Adrenal gland (tissue), 12 donors: Measurements from ENCODE around the gene BLVRA. TPM values are rescaled to one million over a fixed set of nuclear protein-coding genes. Genes with fewer than 3 reads are reported as not detected.
"Not testable (repeated sequence)": the region's sequence is repeated elsewhere in the genome, so short reads cannot be mapped to it uniquely, and the experiment has no call there.

ENCODE experiments used
- DNase-seq, 7 donors: peaks; one replicate each; pipeline ENCODE4 v3.0.0-alpha.2; 2019 to 2020
- H3K27ac ChIP-seq, 5 donors: fragments of 200-600 bp; sonication (generic) in 4 of 5; 1 replicate in 3 of 5; 2 replicates in 2 of 5; pipeline versions ENCODE4 v1.5.1 to v1.8.0; 2016 to 2020; ENCODE audit warnings: mild to moderate bottlenecking in 1 of 5
- H3K27me3 ChIP-seq: fragments of 200-600 bp; 2 replicates; pipeline ENCODE4 v1.8.0; 2021
- H3K36me3 ChIP-seq, 2 donors: fragments of 200-600 bp; replicated peaks in 1 of 2; 1 replicate in 1 of 2; 2 replicates in 1 of 2; pipeline versions ENCODE4 v1.5.1 to v1.8.0; 2018 to 2022
- H3K4me1 ChIP-seq, 2 donors: fragments of 200-600 bp; replicated peaks in 1 of 2; 1 replicate in 1 of 2; 2 replicates in 1 of 2; pipeline versions ENCODE4 v1.5.1 to v1.8.0; 2018 to 2021
- H3K4me3 ChIP-seq, 4 donors: fragments of 200-600 bp; sonication (generic) in 3 of 4; one replicate each; pipeline ENCODE4 v1.5.1; 2016 to 2018
- H3K9me3 ChIP-seq, 3 donors: fragments of 200-600 bp; sonication (generic) in 1 of 3; replicated peaks in 1 of 3; 1 replicate in 2 of 3; 2 replicates in 1 of 3; pipeline versions ENCODE4 v1.5.1 to v1.8.0; 2016 to 2021
- POLR2A ChIP-seq, 2 donors: fragments of 450-650 bp; IDR thresholded peaks; one replicate each; pipeline ENCODE4 v1.6.1; 2017; ENCODE audit warnings: antibody characterized with exemption in 2 of 2, mild to moderate bottlenecking in 2 of 2, moderate library complexity in 1 of 2
- WGBS, 4 donors: extraction: QIAGEN DNeasy Blood & Tissue Kit in 2 of 4; methylation state at CpG; one replicate each; pipeline versions ENCODE4 v1.1.5 to v1.1.7; 2013 to 2017; 5-methylcytosine and 5-hydroxymethylcytosine counted together
- intact Hi-C, 2 donors: fragments of 100-400 bp; cut with DNase I; formaldehyde crosslinking; loops; one replicate each; pipeline versions ENCODE4 v1.14.1 to v1.15.0; 2022 to 2023
- polyA plus RNA-seq, 3 donors: library from polyadenylated mRNA; stranded (reverse); fragments of 200-250 nt in 2 of 3; fragments of 350-450 nt in 1 of 3; fragmentation: Illumina TruSeq in 1 of 3; extraction: RNeasy Lipid Tissue Mini Kit (QIAGEN cat#74804) in 1 of 3; gene quantifications; one replicate each; pipeline ENCODE4 v1.2.3, GENCODE V29; 2013 to 2014
- total RNA-seq, 9 donors: library from RNA; depleted of rRNA in 4 of 9; stranded (reverse); fragments of >200 nt in 4 of 9; fragments of 120-200 nt in 1 of 9; fragmentation: NEBNext Ultra II Directional in 1 of 9; extraction: Animal tissue kit (Norgen Biotek cat#: 25700) in 1 of 9; gene quantifications; one replicate each; pipeline versions ENCODE4 v1.1.0 to v1.2.4, GENCODE V29; 2013 to 2023
- TF ChIP-seq, protein P1 (sequence below), 6 experiments: fragments of 450-650 bp in 4 of 6; fragments of 200-600 bp in 2 of 6; sonication (generic) in 1 of 6; IDR thresholded peaks; 1 replicate in 5 of 6; 2 replicates in 1 of 6; pipeline versions ENCODE4 v1.5.1 to v1.8.0; 2016 to 2021; ENCODE audit warnings: antibody characterized with exemption in 6 of 6, mild to moderate bottlenecking in 2 of 6, moderate library complexity in 1 of 6
- donor health status: healthy with polysubstance abuse.
- donor health status: Bipolar disorder and iron deficiency.
- donor health status: DM: yes; HTN: yes; CAD: no.
- donor health status: DM: no; HTN: no; CAD: no.
- donor health status: DM: no; HTN: no; CAD: no.
- donor health status: DM: yes; HTN: yes; CAD: no.

Gene BLVRA
- total and polyA plus RNA-seq, 12 donors = 7.7 to 56.3 (median 36.5) TPM

DNA sequence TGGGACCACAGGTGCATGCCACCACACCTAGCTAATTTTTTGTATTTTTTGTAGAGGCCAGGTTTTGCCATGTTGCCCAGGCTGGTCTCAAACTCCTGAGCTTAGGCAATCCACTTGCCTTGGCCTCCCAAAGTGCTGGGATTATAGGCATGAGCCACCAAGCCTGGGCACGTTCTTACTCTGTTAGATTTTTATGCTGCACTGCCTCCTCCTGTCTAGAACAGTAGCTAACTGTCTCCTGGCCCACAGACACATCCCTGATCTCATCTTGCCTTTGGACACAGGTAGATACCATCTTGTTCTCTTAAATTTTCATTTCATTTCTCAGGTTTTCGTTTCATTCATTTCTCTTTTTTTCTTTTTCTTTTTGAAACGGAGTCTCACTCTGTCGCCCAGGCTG is 41.1 kb downstream of the BLVRA start:
- Histone ChIP-seq H3K36me3 (peaks cover 0 to 38% of the 10 kb centered on the region in 2 donors), H3K9me3 (no peaks in the 10 kb centered on the region), H3K4me3 (no peak overlapping the region), H3K4me1 (no peaks in the 10 kb centered on the region), H3K27ac (no peak overlapping the region), H3K27me3 (no peaks in the 10 kb centered on the region)
- intact Hi-C loops = no loop called here
- TF ChIP-seq, protein P1, sequence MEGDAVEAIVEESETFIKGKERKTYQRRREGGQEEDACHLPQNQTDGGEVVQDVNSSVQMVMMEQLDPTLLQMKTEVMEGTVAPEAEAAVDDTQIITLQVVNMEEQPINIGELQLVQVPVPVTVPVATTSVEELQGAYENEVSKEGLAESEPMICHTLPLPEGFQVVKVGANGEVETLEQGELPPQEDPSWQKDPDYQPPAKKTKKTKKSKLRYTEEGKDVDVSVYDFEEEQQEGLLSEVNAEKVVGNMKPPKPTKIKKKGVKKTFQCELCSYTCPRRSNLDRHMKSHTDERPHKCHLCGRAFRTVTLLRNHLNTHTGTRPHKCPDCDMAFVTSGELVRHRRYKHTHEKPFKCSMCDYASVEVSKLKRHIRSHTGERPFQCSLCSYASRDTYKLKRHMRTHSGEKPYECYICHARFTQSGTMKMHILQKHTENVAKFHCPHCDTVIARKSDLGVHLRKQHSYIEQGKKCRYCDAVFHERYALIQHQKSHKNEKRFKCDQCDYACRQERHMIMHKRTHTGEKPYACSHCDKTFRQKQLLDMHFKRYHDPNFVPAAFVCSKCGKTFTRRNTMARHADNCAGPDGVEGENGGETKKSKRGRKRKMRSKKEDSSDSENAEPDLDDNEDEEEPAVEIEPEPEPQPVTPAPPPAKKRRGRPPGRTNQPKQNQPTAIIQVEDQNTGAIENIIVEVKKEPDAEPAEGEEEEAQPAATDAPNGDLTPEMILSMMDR (IDR thresholded peaks at IDR 0.05) = no peak
- TF ChIP-seq POLR2A (IDR thresholded peaks at IDR 0.05) = no peak
- DNase-seq = no peak
- WGBS, 4 donors = 75 to 91% (median 88%) methylated on average over 4 of the region's 4 CpGs

DNA sequence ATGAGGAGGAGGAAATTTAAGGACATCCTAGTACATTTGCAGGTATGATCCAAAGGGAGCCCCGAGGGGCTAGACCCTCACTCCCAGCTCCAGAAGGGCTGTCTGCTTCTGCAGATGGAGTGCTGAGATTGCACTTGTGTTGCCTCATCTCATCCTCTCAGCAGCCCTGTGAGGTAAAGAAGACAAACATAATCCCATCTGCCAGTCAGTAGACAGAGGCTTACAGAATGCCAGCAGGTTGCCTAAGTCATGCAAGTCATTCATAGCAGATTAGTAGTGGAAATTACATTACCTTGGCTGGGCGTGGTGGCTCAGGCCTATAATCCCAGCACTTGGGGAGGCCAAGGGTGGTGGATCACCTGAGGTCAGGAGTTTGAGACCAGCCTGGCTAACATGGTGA is 45.4 kb downstream of the BLVRA start:
- Histone ChIP-seq H3K4me1 (no peaks in the 10 kb centered on the region), H3K4me3 (no peak overlapping the region), H3K27me3 (no peaks in the 10 kb centered on the region), H3K27ac (no peak overlapping the region), H3K9me3 (no peaks in the 10 kb centered on the region), H3K36me3 (peaks cover 0 to 49% of the 10 kb centered on the region in 2 donors)
- intact Hi-C loops = no loop called here
- 83 to 95% (median 89%) methylated on average over 2 of the region's 2 CpGs for WGBS, 4 donors
- no peak for TF ChIP-seq POLR2A (IDR thresholded peaks at IDR 0.05)
- TF ChIP-seq, protein P1 (IDR thresholded peaks at IDR 0.05) = no peak
- DNase-seq = no peak

DNA sequence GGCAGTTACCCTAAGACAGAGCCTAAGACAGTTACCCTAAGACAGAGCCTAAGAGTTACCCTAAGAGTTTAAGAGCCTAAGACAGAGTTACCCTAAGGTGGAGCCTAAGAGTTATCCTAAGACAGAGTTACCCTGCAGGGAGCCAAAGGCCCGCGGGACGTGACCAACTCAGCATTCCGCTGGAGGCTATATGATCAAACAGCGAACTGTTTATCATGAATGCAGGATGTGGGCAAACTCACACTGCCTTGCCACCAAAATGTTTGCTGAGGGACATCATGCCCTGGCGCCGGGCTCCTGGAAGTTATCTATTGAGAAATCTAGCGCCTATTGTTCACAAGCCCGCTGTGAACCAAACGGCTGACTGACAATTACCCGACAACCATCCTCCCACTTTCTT is 49.9 kb downstream of the BLVRA start:
- Histone ChIP-seq H3K4me3 (no peak overlapping the region), H3K27me3 (no peaks in the 10 kb centered on the region), H3K4me1 (no peaks in the 10 kb centered on the region), H3K27ac (no peak overlapping the region), H3K9me3 (no peaks in the 10 kb centered on the region), H3K36me3 (peaks cover 0 to 29% of the 10 kb centered on the region in 2 donors)
- TF ChIP-seq POLR2A (IDR thresholded peaks at IDR 0.05) = no peak
- TF ChIP-seq, protein P1 (IDR thresholded peaks at IDR 0.05) = no peak
- WGBS, 4 donors = 82 to 88% (median 86%) methylated on average over 11 of the region's 11 CpGs
- intact Hi-C loops = no loop called here
- DNase-seq = no peak

DNA sequence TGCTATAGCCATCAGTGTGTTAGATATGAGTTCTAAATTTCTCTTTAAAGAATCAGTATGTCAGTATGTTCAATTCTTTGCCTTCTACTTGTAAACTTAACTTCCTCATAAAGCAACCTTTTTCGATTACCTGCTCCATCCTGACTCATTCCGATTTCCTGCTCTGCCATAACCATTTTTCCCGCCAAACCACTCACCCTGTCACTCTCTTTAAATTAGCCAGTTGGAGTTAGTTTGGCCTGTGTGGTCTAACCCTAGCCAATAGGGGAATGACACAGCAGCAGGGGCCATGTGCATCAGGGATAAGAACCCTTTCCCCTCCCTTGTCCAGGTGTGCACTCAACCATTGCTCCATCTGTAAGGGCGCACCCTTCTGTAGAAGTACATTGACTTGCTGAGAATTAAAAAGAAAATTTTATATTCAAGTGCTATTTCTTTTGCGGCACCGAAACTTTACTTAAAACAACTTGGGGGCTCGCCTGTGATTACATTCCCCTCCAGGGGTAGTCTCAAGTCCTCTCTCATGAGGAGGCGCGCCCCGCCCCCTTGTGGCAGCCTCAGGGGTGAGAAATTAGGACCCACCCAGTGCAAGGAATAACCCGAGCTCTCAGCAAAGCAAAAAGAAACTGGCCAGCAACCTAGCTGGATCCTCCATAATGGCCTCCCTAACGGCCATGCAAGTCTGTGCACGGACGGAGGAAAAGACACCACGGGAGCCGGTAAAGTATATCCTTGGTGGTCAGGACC is 51.9 kb downstream of the BLVRA start:
- intact Hi-C loops, H3K36me3 ChIP-seq, H3K4me1 ChIP-seq, H3K27me3 ChIP-seq, H3K9me3 ChIP-seq, H3K27ac ChIP-seq, H3K4me3 ChIP-seq: not testable (repeated sequence)
- TF ChIP-seq, protein P1 (IDR thresholded peaks at IDR 0.05) = peak in 1 of 6 experiments; percentile 21
- DNase-seq = peak in 2 of 7 donors; percentile 21 to 31
- WGBS, 4 donors = 81 to 87% (median 84%) methylated on average over 16 of the region's 16 CpGs
